HG03025 (cell line): ENCODE results near the gene EDA.

Source experiments
- ATAC-seq: cut with Tn5 transposase; IDR thresholded peaks from one replicate; pipeline ENCODE4 v1.9.1; 2021; ENCODE audit warnings: mild to moderate bottlenecking, moderate library complexity; ENCODE audit not compliant: unreplicated experiment, low FRiP score

EDA gene

GRCh38 chrX:70049406-70049805 lies 433.5 kb downstream of the EDA start:
- ATAC-seq, result no peak

GRCh38 chrX:70049925-70050324 lies 434.0 kb downstream of the EDA start, which contains the start of gene AWAT2:
TSS of gene AWAT2 (minus strand) at chrX:70049938. CDS start at chrX:70049932, 6 bp downstream.
- ATAC-seq, result no peak

- no peak for ATAC-seq
Observed at GRCh38 chrX:70052895-70053615, 437.1 kb downstream of the EDA start.

GRCh38 chrX:70054391-70054790 lies 438.5 kb downstream of the EDA start:
- no peak for ATAC-seq

- ATAC-seq, result no peak
Observed at GRCh38 chrX:70062076-70062475, 446.2 kb downstream of the EDA start, which contains the start of gene OTUD6A. TSS of gene OTUD6A (plus strand) at chrX:70062457. CDS start at chrX:70062525, 68 bp downstream.

GRCh38 chrX:70062961-70063550 lies 447.1 kb downstream of the EDA start:
- ATAC-seq, result no peak

GRCh38 chrX:70066646-70067045 lies 450.7 kb downstream of the EDA start:
- ATAC-seq, result no peak

GRCh38 chrX:70079297-70079696 lies 463.4 kb downstream of the EDA start:
- no peak for ATAC-seq

GRCh38 chrX:70079870-70080269 lies 464.0 kb downstream of the EDA start:
- no peak for ATAC-seq

GRCh38 chrX:70082723-70083122 lies 466.8 kb downstream of the EDA start:
- ATAC-seq, result no peak

- no peak for ATAC-seq
Observed at GRCh38 chrX:70084592-70085240, 468.8 kb downstream of the EDA start.

GRCh38 chrX:70087857-70088630 lies 472.1 kb downstream of the EDA start:
- ATAC-seq, result no peak

GRCh38 chrX:70088751-70089150 lies 472.8 kb downstream of the EDA start:
- ATAC-seq, result no peak
